Ishikawa (cell line): ENCODE data around the gene VAMP8.

Experiments used
- CEBPB ChIP-seq: IDR thresholded peaks from 2 replicates; pipeline ENCODE4 v1.6.1; 2012
- EP300 ChIP-seq: IDR thresholded peaks from 2 replicates; pipeline ENCODE4 v1.6.1; 2012; ENCODE audit warnings: borderline replicate concordance
- FOXM1 ChIP-seq: IDR thresholded peaks from 2 replicates; pipeline ENCODE4 v1.6.1; 2012; ENCODE audit warnings: low read depth, borderline replicate concordance
- MAX ChIP-seq: IDR thresholded peaks from 2 replicates; pipeline ENCODE4 v1.6.1; 2012
- RAD21 ChIP-seq: IDR thresholded peaks from 2 replicates; pipeline ENCODE4 v1.6.1; 2012; ENCODE audit warnings: low read depth
- TAF1 ChIP-seq: IDR thresholded peaks from 2 replicates; pipeline ENCODE4 v1.6.1; 2012; ENCODE audit warnings: low read depth, mild to moderate bottlenecking
- TEAD4 ChIP-seq: IDR thresholded peaks from 2 replicates; pipeline ENCODE4 v1.6.1; 2012
- ZBTB7A ChIP-seq: IDR thresholded peaks from 2 replicates; pipeline ENCODE4 v1.6.1; 2012; ENCODE audit warnings: low read depth

GRCh38 chr2:85560812-85561279 is 16.5 kb upstream of the VAMP8 start:
- TF ChIP-seq TEAD4, result no peak
- no peak for TF ChIP-seq EP300
- no peak for TF ChIP-seq CEBPB
- no peak for TF ChIP-seq MAX
- no peak for TF ChIP-seq TAF1
- TF ChIP-seq ZBTB7A, result no peak
- TF ChIP-seq RAD21, result no peak
- TF ChIP-seq FOXM1, result no peak
